ENCODE measurements around the gene MCCC1.

The MCCC1 gene

GRCh38 chr3:183015185-183015584 lies 84.1 kb downstream of the MCCC1 start:
- no peak for ATAC-seq
- TF ChIP-seq ZNF70 (CRISPR knock-in tag; IDR thresholded peaks at IDR 0.05) (no peak), ESRRG (CRISPR knock-in tag; IDR thresholded peaks at IDR 0.05) (no peak), ZNF8 (CRISPR knock-in tag; IDR thresholded peaks at IDR 0.05) (no peak), TOX (CRISPR knock-in tag; IDR thresholded peaks at IDR 0.05; ENCODE audit: borderline replicate concordance) (no peak), ISL1 (CRISPR knock-in tag; IDR thresholded peaks at IDR 0.05) (no peak), GLIS3 (CRISPR knock-in tag; IDR thresholded peaks at IDR 0.05) (no peak), ARNTL (CRISPR knock-in tag; IDR thresholded peaks at IDR 0.05; ENCODE audit: borderline replicate concordance, low read depth) (no peak), BACH2 (CRISPR knock-in tag; IDR thresholded peaks at IDR 0.05; ENCODE audit: borderline replicate concordance) (no peak), TCF4 (CRISPR knock-in tag; IDR thresholded peaks at IDR 0.05; ENCODE audit: borderline replicate concordance) (no peak), SNAI2 (CRISPR knock-in tag; IDR thresholded peaks at IDR 0.05) (no peak), POU6F1 (CRISPR knock-in tag; IDR thresholded peaks at IDR 0.05; ENCODE audit: borderline replicate concordance, low read depth) (no peak), ZFP3 (CRISPR knock-in tag; IDR thresholded peaks at IDR 0.05) (no peak), OSR1 (CRISPR knock-in tag; IDR thresholded peaks at IDR 0.05) (no peak), ZFP30 (CRISPR knock-in tag; IDR thresholded peaks at IDR 0.05) (no peak), CREB5 (CRISPR knock-in tag; IDR thresholded peaks at IDR 0.05; ENCODE audit: low read depth) (no peak), RARB (CRISPR knock-in tag; IDR thresholded peaks at IDR 0.05) (no peak), ZNF565 (CRISPR knock-in tag; conservative IDR thresholded peaks at IDR 0.05; ENCODE audit: low read depth) (no peak)
- TF ChIP-seq, protein P1, sequence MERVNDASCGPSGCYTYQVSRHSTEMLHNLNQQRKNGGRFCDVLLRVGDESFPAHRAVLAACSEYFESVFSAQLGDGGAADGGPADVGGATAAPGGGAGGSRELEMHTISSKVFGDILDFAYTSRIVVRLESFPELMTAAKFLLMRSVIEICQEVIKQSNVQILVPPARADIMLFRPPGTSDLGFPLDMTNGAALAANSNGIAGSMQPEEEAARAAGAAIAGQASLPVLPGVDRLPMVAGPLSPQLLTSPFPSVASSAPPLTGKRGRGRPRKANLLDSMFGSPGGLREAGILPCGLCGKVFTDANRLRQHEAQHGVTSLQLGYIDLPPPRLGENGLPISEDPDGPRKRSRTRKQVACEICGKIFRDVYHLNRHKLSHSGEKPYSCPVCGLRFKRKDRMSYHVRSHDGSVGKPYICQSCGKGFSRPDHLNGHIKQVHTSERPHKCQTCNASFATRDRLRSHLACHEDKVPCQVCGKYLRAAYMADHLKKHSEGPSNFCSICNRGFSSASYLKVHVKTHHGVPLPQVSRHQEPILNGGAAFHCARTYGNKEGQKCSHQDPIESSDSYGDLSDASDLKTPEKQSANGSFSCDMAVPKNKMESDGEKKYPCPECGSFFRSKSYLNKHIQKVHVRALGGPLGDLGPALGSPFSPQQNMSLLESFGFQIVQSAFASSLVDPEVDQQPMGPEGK (CRISPR knock-in tag; IDR thresholded peaks at IDR 0.05; ENCODE audit: borderline replicate concordance), result no peak
- TF ChIP-seq, protein P2, sequence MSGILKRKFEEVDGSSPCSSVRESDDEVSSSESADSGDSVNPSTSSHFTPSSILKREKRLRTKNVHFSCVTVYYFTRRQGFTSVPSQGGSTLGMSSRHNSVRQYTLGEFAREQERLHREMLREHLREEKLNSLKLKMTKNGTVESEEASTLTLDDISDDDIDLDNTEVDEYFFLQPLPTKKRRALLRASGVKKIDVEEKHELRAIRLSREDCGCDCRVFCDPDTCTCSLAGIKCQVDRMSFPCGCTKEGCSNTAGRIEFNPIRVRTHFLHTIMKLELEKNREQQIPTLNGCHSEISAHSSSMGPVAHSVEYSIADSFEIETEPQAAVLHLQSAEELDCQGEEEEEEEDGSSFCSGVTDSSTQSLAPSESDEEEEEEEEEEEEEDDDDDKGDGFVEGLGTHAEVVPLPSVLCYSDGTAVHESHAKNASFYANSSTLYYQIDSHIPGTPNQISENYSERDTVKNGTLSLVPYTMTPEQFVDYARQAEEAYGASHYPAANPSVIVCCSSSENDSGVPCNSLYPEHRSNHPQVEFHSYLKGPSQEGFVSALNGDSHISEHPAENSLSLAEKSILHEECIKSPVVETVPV (CRISPR knock-in tag; IDR thresholded peaks at IDR 0.05), result no peak
- TF ChIP-seq, protein P3, sequence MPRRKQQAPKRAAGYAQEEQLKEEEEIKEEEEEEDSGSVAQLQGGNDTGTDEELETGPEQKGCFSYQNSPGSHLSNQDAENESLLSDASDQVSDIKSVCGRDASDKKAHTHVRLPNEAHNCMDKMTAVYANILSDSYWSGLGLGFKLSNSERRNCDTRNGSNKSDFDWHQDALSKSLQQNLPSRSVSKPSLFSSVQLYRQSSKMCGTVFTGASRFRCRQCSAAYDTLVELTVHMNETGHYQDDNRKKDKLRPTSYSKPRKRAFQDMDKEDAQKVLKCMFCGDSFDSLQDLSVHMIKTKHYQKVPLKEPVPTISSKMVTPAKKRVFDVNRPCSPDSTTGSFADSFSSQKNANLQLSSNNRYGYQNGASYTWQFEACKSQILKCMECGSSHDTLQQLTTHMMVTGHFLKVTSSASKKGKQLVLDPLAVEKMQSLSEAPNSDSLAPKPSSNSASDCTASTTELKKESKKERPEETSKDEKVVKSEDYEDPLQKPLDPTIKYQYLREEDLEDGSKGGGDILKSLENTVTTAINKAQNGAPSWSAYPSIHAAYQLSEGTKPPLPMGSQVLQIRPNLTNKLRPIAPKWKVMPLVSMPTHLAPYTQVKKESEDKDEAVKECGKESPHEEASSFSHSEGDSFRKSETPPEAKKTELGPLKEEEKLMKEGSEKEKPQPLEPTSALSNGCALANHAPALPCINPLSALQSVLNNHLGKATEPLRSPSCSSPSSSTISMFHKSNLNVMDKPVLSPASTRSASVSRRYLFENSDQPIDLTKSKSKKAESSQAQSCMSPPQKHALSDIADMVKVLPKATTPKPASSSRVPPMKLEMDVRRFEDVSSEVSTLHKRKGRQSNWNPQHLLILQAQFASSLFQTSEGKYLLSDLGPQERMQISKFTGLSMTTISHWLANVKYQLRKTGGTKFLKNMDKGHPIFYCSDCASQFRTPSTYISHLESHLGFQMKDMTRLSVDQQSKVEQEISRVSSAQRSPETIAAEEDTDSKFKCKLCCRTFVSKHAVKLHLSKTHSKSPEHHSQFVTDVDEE (CRISPR knock-in tag; IDR thresholded peaks at IDR 0.05), result no peak

DNA sequence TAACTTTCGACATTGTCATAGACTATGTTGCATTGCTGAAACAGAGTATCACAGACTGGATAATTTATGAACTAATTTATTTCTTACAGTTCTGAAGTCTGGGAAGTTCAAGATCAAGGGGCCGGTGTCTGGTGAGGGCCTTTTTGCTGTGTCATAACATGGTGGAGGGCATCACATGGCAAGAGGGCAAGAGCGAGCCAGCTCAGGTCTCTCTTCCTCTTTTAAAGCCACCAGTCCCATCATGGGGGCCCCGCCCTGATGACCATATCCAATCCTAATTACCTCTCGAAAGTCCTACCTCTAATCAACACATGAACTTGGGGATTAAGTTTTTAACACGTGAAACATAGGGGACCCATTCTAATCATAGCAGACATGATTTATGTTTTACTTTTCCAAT lies 85.4 kb downstream of the MCCC1 start:
- ATAC-seq, result no peak
- TF ChIP-seq CSDC2 (CRISPR knock-in tag; IDR thresholded peaks at IDR 0.05) (no peak), CREB5 (CRISPR knock-in tag; IDR thresholded peaks at IDR 0.05; ENCODE audit: low read depth) (no peak), RARB (CRISPR knock-in tag; IDR thresholded peaks at IDR 0.05) (no peak), ZNF565 (CRISPR knock-in tag; conservative IDR thresholded peaks at IDR 0.05; ENCODE audit: low read depth) (no peak), BACH2 (CRISPR knock-in tag; IDR thresholded peaks at IDR 0.05; ENCODE audit: borderline replicate concordance) (no peak), ZFP30 (CRISPR knock-in tag; IDR thresholded peaks at IDR 0.05) (no peak), SNAI2 (CRISPR knock-in tag; IDR thresholded peaks at IDR 0.05) (no peak), POU6F1 (CRISPR knock-in tag; IDR thresholded peaks at IDR 0.05; ENCODE audit: borderline replicate concordance, low read depth) (no peak), OSR1 (CRISPR knock-in tag; IDR thresholded peaks at IDR 0.05) (no peak), ARNTL (CRISPR knock-in tag; IDR thresholded peaks at IDR 0.05; ENCODE audit: borderline replicate concordance, low read depth) (no peak)
- TF ChIP-seq, protein P3 (CRISPR knock-in tag; IDR thresholded peaks at IDR 0.05), result no peak
- TF ChIP-seq, protein P1 (CRISPR knock-in tag; IDR thresholded peaks at IDR 0.05; ENCODE audit: borderline replicate concordance), result no peak

Measured in SK-N-SH treated with all-trans-retinoic acid at 6 μM for 48 hours (cell line).